ENCODE data around the gene RPS3. TPM values are rescaled to one million over a fixed set of nuclear protein-coding genes. Genes with fewer than 3 reads are reported as not detected.
A peak's percentile ranks its signal among the peaks of the same experiment; 100 is the strongest.

The RPS3 gene
- total and polyA plus RNA-seq, 2 of the 13 experiments (the other 11 are each of a cell fraction or from before 2014, with no cell fraction given): 2,143 to 3,616 TPM

GRCh38 chr11:75351791-75352587 is 47.3 kb upstream of the RPS3 start (continued):
- peak; percentile 84 for TF ChIP-seq ARID5B (CRISPR knock-in tag; IDR thresholded peaks at IDR 0.05)
- peak; percentile 91 for TF ChIP-seq PHF21A (CRISPR knock-in tag; IDR thresholded peaks at IDR 0.05)
- TF ChIP-seq RELA (CRISPR knock-in tag; IDR thresholded peaks at IDR 0.05): no peak
- no peak for TF ChIP-seq ZNF251 (CRISPR knock-in tag; IDR thresholded peaks at IDR 0.05)
- peak; percentile 69; the same call in 1 of the 2 replicates for TF ChIP-seq LBX2 (CRISPR knock-in tag; IDR thresholded peaks at IDR 0.05; ENCODE audit: borderline replicate concordance)
- TF ChIP-seq GATA4 (IDR thresholded peaks at IDR 0.05; ENCODE audit: borderline replicate concordance, low read depth): peak; percentile 55; the same call in 1 of the 2 replicates
- TF ChIP-seq SNAI1 (CRISPR knock-in tag; IDR thresholded peaks at IDR 0.05; ENCODE audit: borderline replicate concordance): no peak
- TF ChIP-seq BORCS8-MEF2B (CRISPR knock-in tag; IDR thresholded peaks at IDR 0.05): 0 out of 2 replicates have a peak, but pooled peaks have one; percentile 17
- peak; percentile 97 for TF ChIP-seq TARDBP (CRISPR knock-in tag; IDR thresholded peaks at IDR 0.05)
- TF ChIP-seq HNF4A (CRISPR knock-in tag; IDR thresholded peaks at IDR 0.05): peak; percentile 64; the same call in 1 of the 2 replicates
- TF ChIP-seq, protein P1, sequence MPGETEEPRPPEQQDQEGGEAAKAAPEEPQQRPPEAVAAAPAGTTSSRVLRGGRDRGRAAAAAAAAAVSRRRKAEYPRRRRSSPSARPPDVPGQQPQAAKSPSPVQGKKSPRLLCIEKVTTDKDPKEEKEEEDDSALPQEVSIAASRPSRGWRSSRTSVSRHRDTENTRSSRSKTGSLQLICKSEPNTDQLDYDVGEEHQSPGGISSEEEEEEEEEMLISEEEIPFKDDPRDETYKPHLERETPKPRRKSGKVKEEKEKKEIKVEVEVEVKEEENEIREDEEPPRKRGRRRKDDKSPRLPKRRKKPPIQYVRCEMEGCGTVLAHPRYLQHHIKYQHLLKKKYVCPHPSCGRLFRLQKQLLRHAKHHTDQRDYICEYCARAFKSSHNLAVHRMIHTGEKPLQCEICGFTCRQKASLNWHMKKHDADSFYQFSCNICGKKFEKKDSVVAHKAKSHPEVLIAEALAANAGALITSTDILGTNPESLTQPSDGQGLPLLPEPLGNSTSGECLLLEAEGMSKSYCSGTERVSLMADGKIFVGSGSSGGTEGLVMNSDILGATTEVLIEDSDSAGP (CRISPR knock-in tag; IDR thresholded peaks at IDR 0.05; ENCODE audit: borderline replicate concordance): peak; percentile 58; the same call in 1 of the 2 replicates
- no peak for TF ChIP-seq ADNP (CRISPR knock-in tag; IDR thresholded peaks at IDR 0.05)
- no peak for TF ChIP-seq SATB2 (CRISPR knock-in tag; IDR thresholded peaks at IDR 0.05)
- TF ChIP-seq KDM6A (CRISPR knock-in tag; IDR thresholded peaks at IDR 0.05; ENCODE audit: low read depth): peak; percentile 39; the same call in 1 of the 2 replicates
- no peak for TF ChIP-seq CERS6 (CRISPR knock-in tag; IDR thresholded peaks at IDR 0.05)
- TF ChIP-seq JUN (CRISPR knock-in tag; IDR thresholded peaks at IDR 0.05): no peak
- TF ChIP-seq KLF9 (CRISPR knock-in tag; IDR thresholded peaks at IDR 0.05; ENCODE audit: low read depth): no peak
- no peak for TF ChIP-seq REPIN1 (CRISPR knock-in tag; IDR thresholded peaks at IDR 0.05; ENCODE audit: borderline replicate concordance, low read depth)
- peak; percentile 42; the same call in 1 of the 2 replicates for TF ChIP-seq ZMYM2 (CRISPR knock-in tag; IDR thresholded peaks at IDR 0.05)
- TF ChIP-seq, protein P2, sequence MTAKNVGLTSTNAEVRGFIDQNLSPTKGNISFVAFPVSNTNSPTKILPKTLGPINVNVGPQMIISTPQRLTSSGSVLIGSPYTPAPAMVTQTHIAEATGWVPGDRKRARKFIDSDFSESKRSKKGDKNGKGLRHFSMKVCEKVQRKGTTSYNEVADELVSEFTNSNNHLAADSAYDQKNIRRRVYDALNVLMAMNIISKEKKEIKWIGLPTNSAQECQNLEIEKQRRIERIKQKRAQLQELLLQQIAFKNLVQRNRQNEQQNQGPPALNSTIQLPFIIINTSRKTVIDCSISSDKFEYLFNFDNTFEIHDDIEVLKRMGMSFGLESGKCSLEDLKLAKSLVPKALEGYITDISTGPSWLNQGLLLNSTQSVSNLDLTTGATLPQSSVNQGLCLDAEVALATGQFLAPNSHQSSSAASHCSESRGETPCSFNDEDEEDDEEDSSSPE (CRISPR knock-in tag; IDR thresholded peaks at IDR 0.05): peak; percentile 62
- no peak for TF ChIP-seq ZNF598 (CRISPR knock-in tag; IDR thresholded peaks at IDR 0.05; ENCODE audit: borderline replicate concordance)
- TF ChIP-seq POLR2A (IDR thresholded peaks at IDR 0.05; ENCODE audit: insufficient read depth in 1 of 2, low read depth in 2 of 2, low read length in 2 of 2): no peak

All from HepG2 (cell line).